H9 (cell line): Measurements from ENCODE around the gene VDAC2. TPM values are rescaled to one million over a fixed set of nuclear protein-coding genes. Genes with fewer than 3 reads are reported as not detected.
"Not testable (repeated sequence)": the region's sequence is repeated elsewhere in the genome, so short reads cannot be mapped to it uniquely, and the experiment has no call there.

Experiments used
- DNase-seq: peaks from one replicate; pipeline ENCODE4 v3.0.0-alpha.2; 2017
- H2AFZ ChIP-seq: one replicate; pipeline ENCODE4 v1.6.1; 2013; ENCODE audit warnings: mild to moderate bottlenecking, low read length, control low read depth, moderate library complexity
- H2AK5ac ChIP-seq: 2 replicates; pipeline ENCODE4 v1.6.1; 2013; ENCODE audit warnings: low read length, control low read depth, mixed read lengths; ENCODE audit not compliant: insufficient read length
- H2BK120ac ChIP-seq: one replicate; pipeline ENCODE4 v1.6.1; 2013; ENCODE audit warnings: low read depth, mild to moderate bottlenecking, low read length, control low read depth, inconsistent platforms; ENCODE audit not compliant: poor library complexity, severe bottlenecking
- H2BK12ac ChIP-seq: 2 replicates; pipeline ENCODE4 v1.6.1; 2013; ENCODE audit warnings: low read length, control low read depth, mixed read lengths, low read depth; ENCODE audit not compliant: insufficient read length
- H2BK15ac ChIP-seq: 2 replicates; pipeline ENCODE4 v1.6.1; 2013; ENCODE audit warnings: low read depth, low read length, control low read depth
- H2BK20ac ChIP-seq: one replicate; pipeline ENCODE4 v1.6.1; 2013; ENCODE audit warnings: low read depth, mild to moderate bottlenecking, low read length, control low read depth, inconsistent platforms; ENCODE audit not compliant: poor library complexity, severe bottlenecking
- H2BK5ac ChIP-seq: 2 replicates; pipeline ENCODE4 v1.6.1; 2013; ENCODE audit warnings: low read length, control low read depth, mixed read lengths; ENCODE audit not compliant: insufficient read length
- H3K14ac ChIP-seq: 2 replicates; pipeline ENCODE4 v1.6.1; 2013; ENCODE audit warnings: low read length, control low read depth; ENCODE audit not compliant: insufficient read depth
- H3K18ac ChIP-seq: 2 replicates; pipeline ENCODE4 v1.6.1; 2013; ENCODE audit warnings: low read depth, mild to moderate bottlenecking, mixed read lengths, low read length, control low read depth; ENCODE audit not compliant: insufficient read length
- H3K23ac ChIP-seq: 2 replicates; pipeline ENCODE4 v1.6.1; 2013; ENCODE audit warnings: low read length, control low read depth, mixed read lengths, low read depth; ENCODE audit not compliant: insufficient read length
- H3K23me2 ChIP-seq: 2 replicates; pipeline ENCODE4 v1.6.1; 2013; ENCODE audit warnings: low read depth, mild to moderate bottlenecking, mixed read lengths, low read length, control low read depth; ENCODE audit not compliant: insufficient read length, poor library complexity, severe bottlenecking
- H3K27ac ChIP-seq: 2 replicates; pipeline ENCODE4 v1.5.1; 2013; ENCODE audit warnings: low read length, control low read depth, mixed read lengths, low read depth; ENCODE audit not compliant: insufficient read length
- H3K27me3 ChIP-seq: 2 replicates; pipeline ENCODE4 v1.6.1; 2013; ENCODE audit warnings: low read length, control low read depth, inconsistent platforms; ENCODE audit not compliant: insufficient read depth
- H3K4ac ChIP-seq: 2 replicates; pipeline ENCODE4 v1.6.1; 2013; ENCODE audit warnings: low read depth, mild to moderate bottlenecking, control low read depth, inconsistent platforms, low read length, moderate library complexity
- H3K4me1 ChIP-seq: 2 replicates; pipeline ENCODE4 v1.6.1; 2013; ENCODE audit warnings: low read length, control low read depth, inconsistent platforms; ENCODE audit not compliant: insufficient read depth
- H3K4me2 ChIP-seq: 2 replicates; pipeline ENCODE4 v1.6.1; 2013; ENCODE audit warnings: low read length, control low read depth, mixed read lengths; ENCODE audit not compliant: insufficient read length, insufficient read depth
- H3K56ac ChIP-seq: 2 replicates; pipeline ENCODE4 v1.6.1; 2013; ENCODE audit warnings: low read depth, mild to moderate bottlenecking, mixed read lengths, low read length, control low read depth; ENCODE audit not compliant: insufficient read length
- H3K79me1 ChIP-seq: 2 replicates; pipeline ENCODE4 v1.6.1; 2013; ENCODE audit warnings: low read depth, mild to moderate bottlenecking, moderate library complexity, low read length, control low read depth, inconsistent platforms; ENCODE audit not compliant: insufficient read depth, poor library complexity, severe bottlenecking
- H3K79me2 ChIP-seq: 2 replicates; pipeline ENCODE4 v1.6.1; 2013; ENCODE audit warnings: low read length, control low read depth, inconsistent platforms; ENCODE audit not compliant: insufficient read depth
- H3K9ac ChIP-seq: 2 replicates; pipeline ENCODE4 v1.6.1; 2013; ENCODE audit warnings: low read length, control low read depth, mixed read lengths; ENCODE audit not compliant: insufficient read length; ENCODE audit errors: extremely low read depth
- H3K9me3 ChIP-seq: one replicate; pipeline ENCODE4 v1.6.1; 2013; ENCODE audit warnings: low read depth, low read length, inconsistent platforms; ENCODE audit not compliant: control insufficient read depth
- H3T11ph ChIP-seq: one replicate; pipeline ENCODE4 v1.6.1; 2013; ENCODE audit warnings: mild to moderate bottlenecking, low read length, control low read depth, inconsistent platforms
- H4K20me1 ChIP-seq: one replicate; pipeline ENCODE4 v1.6.1; 2013; ENCODE audit not compliant: control insufficient read depth, insufficient read length, insufficient read depth
- H4K5ac ChIP-seq: 2 replicates; pipeline ENCODE4 v1.6.1; 2013; ENCODE audit warnings: low read depth, mild to moderate bottlenecking, mixed read lengths, low read length, control low read depth; ENCODE audit not compliant: insufficient read length
- H4K8ac ChIP-seq: replicated peaks from 2 replicates; pipeline ENCODE4 v1.6.1; 2013; ENCODE audit warnings: low read length, control low read depth, mixed read lengths, low read depth; ENCODE audit not compliant: insufficient read length
- H4K91ac ChIP-seq: 2 replicates; pipeline ENCODE4 v1.6.1; 2013; ENCODE audit warnings: low read depth, mild to moderate bottlenecking, moderate library complexity, mixed read lengths, low read length, control low read depth; ENCODE audit not compliant: insufficient read length
- H3K27ac Mint-ChIP-seq, 3 experiments: 2 replicates in 2 of 3; 3 replicates in 1 of 3; pipeline ENCODE4 v1.8.0; 2020 to 2021; ENCODE audit warnings: mixed read lengths in 3 of 3, mild to moderate bottlenecking in 1 of 3, moderate library complexity in 1 of 3
- H3K27me3 Mint-ChIP-seq: 2 replicates; pipeline ENCODE4 v1.8.0; 2021; ENCODE audit warnings: low read depth, mild to moderate bottlenecking, moderate library complexity, mixed read lengths
- H3K36me3 Mint-ChIP-seq, 3 experiments: 2 replicates in 2 of 3; 3 replicates in 1 of 3; pipeline ENCODE4 v1.8.0; 2020 to 2021; ENCODE audit warnings: low read depth in 3 of 3, mixed read lengths in 3 of 3; ENCODE audit not compliant: insufficient read depth in 1 of 3
- H3K4me1 Mint-ChIP-seq, 2 experiments: 2 replicates each; pipeline ENCODE4 v1.8.0; 2020; ENCODE audit warnings: mixed read lengths in 2 of 2
- H3K4me3 Mint-ChIP-seq, 2 experiments: 2 replicates in 1 of 2; 3 replicates in 1 of 2; pipeline ENCODE4 v1.8.0; 2020 to 2021; ENCODE audit warnings: mild to moderate bottlenecking in 2 of 2, mixed read lengths in 2 of 2, moderate library complexity in 1 of 2
- H3K9me3 Mint-ChIP-seq, 2 experiments: 2 replicates in 1 of 2; 3 replicates in 1 of 2; pipeline ENCODE4 v1.8.0; 2020; ENCODE audit warnings: mild to moderate bottlenecking in 2 of 2, mixed read lengths in 2 of 2, moderate library complexity in 1 of 2
- CTCF ChIP-seq: fragments of 200-600 bp; sonication (generic); conservative IDR thresholded peaks from 3 replicates; pipeline ENCODE4 v1.8.0; 2021; ENCODE audit warnings: antibody characterized with exemption, mild to moderate bottlenecking
- WGBS: extraction: QIAGEN DNeasy Blood & Tissue Kit; methylation state at CpG from one replicate; pipeline ENCODE4 v1.1.7; 2013; ENCODE audit warnings: missing lambda C conversion rate, low lambda C conversion rate, mixed read lengths; ENCODE audit not compliant: insufficient read length; ENCODE audit errors: extremely low coverage; 5-methylcytosine and 5-hydroxymethylcytosine counted together
- total RNA-seq: library from RNA; stranded (reverse); gene quantifications from 2 replicates; pipeline ENCODE4 v1.2.1, GENCODE V29; 2021

The VDAC2 gene
- total RNA-seq, 1 experiment from 2014 or later, result 271 TPM

GRCh38 chr10:75202321-75203045 lies 8.1 kb upstream of the VDAC2 start:
- H3K4ac ChIP-seq, result no peak overlapping the region
- H3K9me3 ChIP-seq, result no peaks in the 10 kb centered on the region
- H3K27ac Mint-ChIP-seq, result peak overlapping the region in 1 of 3 experiments; percentile 8; a peak in 2 of 7 replicates
- H3K4me2 ChIP-seq, result no peak overlapping the region
- no peaks in the 10 kb centered on the region for H3K79me1 ChIP-seq
- WGBS, result no CpG with 5 or more reads among the region's 1 CpG
- no peak for DNase-seq
- no peak overlapping the region; a peak in 1 of 5 replicates for H3K4me3 Mint-ChIP-seq
- H3K23me2 ChIP-seq, result no peaks in the 10 kb centered on the region
- no peak overlapping the region for H2BK15ac ChIP-seq
- no peaks in the 10 kb centered on the region for H3K79me2 ChIP-seq
- no peak overlapping the region for H4K5ac ChIP-seq
- H3K27me3 ChIP-seq, result no peaks in the 10 kb centered on the region
- no peaks in the 10 kb centered on the region for H3K9me3 Mint-ChIP-seq
- no peaks in the 10 kb centered on the region for H4K20me1 ChIP-seq
- no peak overlapping the region for H2AFZ ChIP-seq
- H3K4me1 Mint-ChIP-seq, result peaks cover 10% of the 10 kb centered on the region in 2 experiments
- no peak overlapping the region for H4K91ac ChIP-seq
- H3K4me1 ChIP-seq, result peaks cover 5% of the 10 kb centered on the region; the same call in 1 of the 2 replicates
- no peak overlapping the region for H3K9ac ChIP-seq
- H3K27ac ChIP-seq, result no peak overlapping the region
- no peak overlapping the region for H2BK20ac ChIP-seq
- no peak overlapping the region for H2BK12ac ChIP-seq
- no peak overlapping the region for H4K8ac ChIP-seq
- H2BK5ac ChIP-seq, result no peak overlapping the region
- peak overlapping the region; percentile 57 for H3K18ac ChIP-seq
- H2AK5ac ChIP-seq, result no peak overlapping the region
- H3T11ph ChIP-seq, result no peak overlapping the region
- H3K14ac ChIP-seq, result no peak overlapping the region
- no peaks in the 10 kb centered on the region; a peak in 2 of 7 replicates for H3K36me3 Mint-ChIP-seq
- no peaks in the 10 kb centered on the region for H3K27me3 Mint-ChIP-seq
- no peak overlapping the region for H3K23ac ChIP-seq
- no peak for TF ChIP-seq CTCF
- H3K56ac ChIP-seq, result no peak overlapping the region
- no peak overlapping the region for H2BK120ac ChIP-seq

GRCh38 chr10:75203046-75203620 lies 7.5 kb upstream of the VDAC2 start:
- Histone ChIP-seq H3K18ac (peak overlapping the region; percentile 57), H3K4me1 (peaks cover 11% of the 10 kb centered on the region)
- not testable (repeated sequence) for H3K79me1 ChIP-seq, H3K56ac ChIP-seq, H4K20me1 ChIP-seq, H3K27me3 ChIP-seq, DNase-seq, H3K4me3 Mint-ChIP-seq, H2BK12ac ChIP-seq, H4K91ac ChIP-seq, H3T11ph ChIP-seq, H2BK20ac ChIP-seq, H3K9me3 ChIP-seq, H3K4ac ChIP-seq, H3K23ac ChIP-seq, H2BK5ac ChIP-seq, H3K27me3 Mint-ChIP-seq, H2AK5ac ChIP-seq, H2BK120ac ChIP-seq, H3K79me2 ChIP-seq, H3K9ac ChIP-seq, H2AFZ ChIP-seq, H4K8ac ChIP-seq, H3K14ac ChIP-seq, H3K4me2 ChIP-seq, H3K27ac ChIP-seq, H2BK15ac ChIP-seq, H3K23me2 ChIP-seq, H3K36me3 Mint-ChIP-seq, H4K5ac ChIP-seq, H3K9me3 Mint-ChIP-seq
- Mint-ChIP-seq H3K4me1 (peaks cover 17% of the 10 kb centered on the region in 2 experiments), H3K27ac (peak overlapping the region in 1 of 3 experiments; percentile 8; a peak in 1 of 7 replicates)
- no CpG with 5 or more reads among the region's 11 CpGs for WGBS
